AML-193 (cell line): ENCODE results near the gene NLE1.
"Not testable (repeated sequence)": the region's sequence is repeated elsewhere in the genome, so short reads cannot be mapped to it uniquely, and the experiment has no call there.

Source experiments
- DNase-seq, 2 experiments: peaks; one replicate each; lab custom pipeline; 2025; lab: John Stamatoyannopoulos, UW

Gene NLE1

GRCh38 chr17:35141681-35142466, at the start of gene NLE1:
Gene NLE1 (minus strand): TSS chr17:35142303. CDS start chr17:35142275, 28 bp downstream.
- DNase-seq, result peak; percentile 79 to 83

- no peak for DNase-seq
Observed at GRCh38 chr17:35191001-35191695, 49.0 kb upstream of the NLE1 start.

- peak; percentile 88 to 91 for DNase-seq
Observed at GRCh38 chr17:35189291-35189690, 47.2 kb upstream of the NLE1 start.

- DNase-seq, result no peak
Observed at GRCh38 chr17:35188111-35188510, 46.0 kb upstream of the NLE1 start.

DNA sequence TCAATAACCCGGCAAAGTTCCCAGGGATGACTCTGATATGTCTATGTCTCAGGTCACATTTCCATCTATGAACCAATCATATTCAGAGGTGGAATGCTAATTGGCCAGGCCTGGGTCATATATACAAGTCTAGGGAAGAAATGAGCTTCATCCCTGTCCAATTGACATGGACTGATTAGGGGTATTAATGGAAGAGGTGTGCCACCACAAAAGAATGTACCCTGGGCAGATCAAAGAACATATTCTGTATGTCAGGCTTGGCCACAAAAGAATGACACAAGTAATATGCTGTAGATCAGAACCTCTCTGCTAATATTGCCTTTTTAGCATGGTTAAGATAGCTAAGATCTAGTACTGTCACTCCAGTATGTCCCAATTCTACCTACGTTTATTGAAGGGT, 45.4 kb upstream of the NLE1 start:
- DNase-seq, result no peak

GRCh38 chr17:35185849-35186248, 43.7 kb upstream of the NLE1 start:
- DNase-seq, result no peak

- DNase-seq, result no peak
Observed at GRCh38 chr17:35184274-35184673, 42.2 kb upstream of the NLE1 start.

- no peak for DNase-seq
Observed at GRCh38 chr17:35183332-35183731, 41.2 kb upstream of the NLE1 start.

- DNase-seq, result not testable (repeated sequence)
Observed at GRCh38 chr17:35179379-35179778, 37.3 kb upstream of the NLE1 start.

GRCh38 chr17:35176897-35177296, 34.8 kb upstream of the NLE1 start:
- DNase-seq, result no peak

DNA sequence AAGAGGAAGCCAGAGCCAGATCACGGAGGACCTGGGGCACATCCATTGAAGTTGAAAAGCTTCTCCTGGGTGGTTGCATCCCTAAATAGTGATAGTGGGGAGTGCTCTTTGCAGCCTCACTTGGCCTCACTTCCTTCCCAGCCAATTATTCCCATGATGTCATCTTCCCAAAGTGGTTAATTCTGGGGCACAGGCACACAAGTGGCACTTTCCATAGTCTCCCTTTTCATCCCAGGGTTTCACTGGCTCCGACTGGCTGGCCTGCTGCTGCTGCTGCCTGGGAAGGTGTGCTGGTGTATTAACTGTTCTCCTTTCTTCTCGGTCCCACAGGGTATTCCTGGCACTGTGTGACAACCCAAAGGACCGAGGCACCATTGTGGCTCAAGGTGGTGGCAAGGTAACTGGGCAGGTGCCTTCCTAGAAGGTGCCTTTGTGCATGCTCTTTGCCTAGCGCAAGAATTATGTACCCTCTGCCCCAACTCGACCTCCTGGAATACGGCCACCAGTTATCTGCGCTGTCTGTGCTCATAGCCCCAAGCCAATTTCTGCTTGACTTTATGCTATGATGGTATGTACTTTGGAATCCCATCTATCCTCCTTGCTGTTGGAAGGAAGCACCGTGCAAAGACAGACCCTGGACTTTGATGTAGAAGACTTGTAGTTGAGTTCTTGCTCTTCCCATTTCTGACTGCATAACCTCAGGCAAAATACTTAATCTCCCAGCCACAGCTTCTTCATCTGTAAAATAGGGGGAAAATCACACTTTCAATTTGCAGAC, 33.7 kb upstream of the NLE1 start:
- no peak for DNase-seq

- no peak for DNase-seq
Observed at GRCh38 chr17:35174835-35175334, 32.8 kb upstream of the NLE1 start.

- not testable (repeated sequence) for DNase-seq
Observed at GRCh38 chr17:35172321-35172720, 30.2 kb upstream of the NLE1 start.

DNA sequence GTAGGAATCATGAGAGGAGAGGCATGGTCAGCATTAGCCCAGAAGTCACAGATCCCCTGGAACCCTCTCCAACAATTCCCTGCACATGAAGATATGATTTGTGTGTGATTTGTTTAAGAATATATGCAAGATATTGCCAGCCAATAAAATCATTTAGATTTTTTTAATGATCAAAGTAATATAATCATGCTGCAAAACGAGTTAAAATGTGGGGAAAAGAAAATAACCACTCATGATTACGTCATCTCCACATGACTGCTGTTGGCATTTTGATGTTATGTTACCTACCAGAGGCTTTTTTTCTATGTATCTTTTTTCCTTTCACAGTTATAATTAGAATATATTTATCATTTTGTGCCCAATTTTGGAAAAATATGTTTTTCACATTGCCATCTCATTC, 29.7 kb upstream of the NLE1 start:
- DNase-seq, result peak; percentile 18 to 35

GRCh38 chr17:35170968-35171771, 29.1 kb upstream of the NLE1 start:
- peak; percentile 22 to 35 for DNase-seq

GRCh38 chr17:35169835-35170363, 27.8 kb upstream of the NLE1 start:
- no peak for DNase-seq

GRCh38 chr17:35167666-35168065, 25.6 kb upstream of the NLE1 start:
- DNase-seq, result no peak

DNA sequence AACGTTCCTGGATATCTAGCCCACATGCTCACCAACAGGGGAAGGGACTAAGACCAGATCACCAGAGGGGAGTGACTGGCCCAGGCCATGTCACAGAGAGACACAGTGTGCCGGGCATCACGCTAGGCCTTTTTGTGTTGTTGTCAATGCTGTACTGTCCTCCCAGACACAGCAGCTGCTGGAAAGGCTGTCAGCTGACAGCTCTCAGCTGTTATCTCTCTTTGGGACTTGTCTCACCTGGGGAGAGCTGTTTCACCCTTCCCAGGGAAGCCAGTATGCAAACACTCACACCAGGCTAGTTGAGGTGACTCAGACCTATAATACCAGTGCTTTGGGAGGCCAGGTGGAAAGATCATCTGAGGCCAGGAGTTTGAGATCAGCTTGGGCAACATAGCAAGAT, 24.9 kb upstream of the NLE1 start:
- DNase-seq, result no peak

- DNase-seq, result no peak
Observed at GRCh38 chr17:35166526-35166925, 24.4 kb upstream of the NLE1 start.

GRCh38 chr17:35164716-35165115, 22.6 kb upstream of the NLE1 start:
- no peak for DNase-seq

GRCh38 chr17:35163886-35164285, 21.8 kb upstream of the NLE1 start:
- no peak for DNase-seq
